HL-60 (cell line): ENCODE measurements around the gene NTRK2.

Experiments
- POLR2AphosphoS5 ChIP-seq: IDR thresholded peaks from 2 replicates; pipeline ENCODE4 v1.6.1; 2012; ENCODE audit warnings: low read depth
- TF ChIP-seq, protein P1 (sequence below): IDR thresholded peaks from one replicate; pipeline ENCODE4 v1.5.1; 2011; ENCODE audit warnings: low read length, control low read depth, inconsistent platforms; ENCODE audit not compliant: insufficient read depth

DNA sequence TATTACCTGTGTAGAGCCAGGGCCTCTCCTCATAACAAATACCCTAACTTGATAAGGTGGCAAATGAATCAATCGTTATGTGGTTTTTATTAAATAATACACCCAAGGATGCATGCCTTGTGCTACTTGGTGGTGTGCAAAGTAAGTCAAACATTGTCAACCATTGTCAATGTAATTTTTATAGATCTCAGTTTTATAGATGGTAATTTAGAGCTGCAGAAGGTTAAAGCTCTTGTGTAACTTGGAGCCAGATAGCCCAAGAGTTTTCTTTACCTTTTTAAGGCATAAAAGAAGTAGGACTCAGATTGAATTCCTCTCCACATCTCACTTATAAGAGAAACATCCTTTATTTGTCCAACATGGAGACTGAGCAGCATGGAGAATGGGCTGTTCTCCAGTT, 304.7 kb downstream of the NTRK2 start:
- TF ChIP-seq, protein P1, sequence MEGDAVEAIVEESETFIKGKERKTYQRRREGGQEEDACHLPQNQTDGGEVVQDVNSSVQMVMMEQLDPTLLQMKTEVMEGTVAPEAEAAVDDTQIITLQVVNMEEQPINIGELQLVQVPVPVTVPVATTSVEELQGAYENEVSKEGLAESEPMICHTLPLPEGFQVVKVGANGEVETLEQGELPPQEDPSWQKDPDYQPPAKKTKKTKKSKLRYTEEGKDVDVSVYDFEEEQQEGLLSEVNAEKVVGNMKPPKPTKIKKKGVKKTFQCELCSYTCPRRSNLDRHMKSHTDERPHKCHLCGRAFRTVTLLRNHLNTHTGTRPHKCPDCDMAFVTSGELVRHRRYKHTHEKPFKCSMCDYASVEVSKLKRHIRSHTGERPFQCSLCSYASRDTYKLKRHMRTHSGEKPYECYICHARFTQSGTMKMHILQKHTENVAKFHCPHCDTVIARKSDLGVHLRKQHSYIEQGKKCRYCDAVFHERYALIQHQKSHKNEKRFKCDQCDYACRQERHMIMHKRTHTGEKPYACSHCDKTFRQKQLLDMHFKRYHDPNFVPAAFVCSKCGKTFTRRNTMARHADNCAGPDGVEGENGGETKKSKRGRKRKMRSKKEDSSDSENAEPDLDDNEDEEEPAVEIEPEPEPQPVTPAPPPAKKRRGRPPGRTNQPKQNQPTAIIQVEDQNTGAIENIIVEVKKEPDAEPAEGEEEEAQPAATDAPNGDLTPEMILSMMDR, result no peak
- TF ChIP-seq POLR2AphosphoS5, result no peak
